GM23338 (cell line): ENCODE results near the gene GALNT15. TPM values are rescaled to one million over a fixed set of nuclear protein-coding genes. Genes with fewer than 3 reads are reported as not detected.

ENCODE experiments used
- ATAC-seq: fragments of 200-7000 bp; cut with Tn5 transposase; 3 replicates; pipeline ENCODE4 v1.9.1; 2020
- DNase-seq: peaks from one replicate; pipeline ENCODE4 v3.0.0-alpha.2; 2015; ENCODE audit warnings: low spot score
- H2AFZ ChIP-seq: fragments of 200-600 bp; sonication (generic); 2 replicates; pipeline ENCODE4 v1.8.0; 2016; ENCODE audit warnings: antibody characterized with exemption, mild to moderate bottlenecking, moderate library complexity
- H3F3A ChIP-seq: fragments of 200-600 bp; sonication (generic); replicated peaks from 2 replicates; pipeline ENCODE4 v1.8.0; 2017; ENCODE audit warnings: antibody characterized with exemption, mixed run types, low read depth
- H3K27ac ChIP-seq: fragments of 200-600 bp; sonication (generic); 2 replicates; pipeline ENCODE4 v1.6.1; 2016; ENCODE audit warnings: low read depth
- H3K27me3 ChIP-seq: fragments of 200-600 bp; sonication (generic); 2 replicates; pipeline ENCODE4 v1.8.0; 2016; ENCODE audit warnings: mild to moderate bottlenecking, mixed run types, moderate library complexity; ENCODE audit not compliant: insufficient read depth
- H3K36me3 ChIP-seq: fragments of 200-600 bp; sonication (generic); 2 replicates; pipeline ENCODE4 v1.8.0; 2016; ENCODE audit warnings: mild to moderate bottlenecking; ENCODE audit not compliant: insufficient read depth
- H3K4me1 ChIP-seq: fragments of 200-600 bp; sonication (generic); 2 replicates; pipeline ENCODE4 v1.8.0; 2016; ENCODE audit warnings: mild to moderate bottlenecking, moderate library complexity; ENCODE audit not compliant: insufficient read depth
- H3K4me2 ChIP-seq: fragments of 200-600 bp; sonication (generic); 2 replicates; pipeline ENCODE4 v1.7.1; 2017; ENCODE audit warnings: mixed run types
- H3K4me3 ChIP-seq: fragments of 200-600 bp; sonication (generic); 2 replicates; pipeline ENCODE4 v1.6.1; 2016; ENCODE audit warnings: mixed run types
- H3K79me2 ChIP-seq: fragments of 200-600 bp; sonication (generic); replicated peaks from 2 replicates; pipeline ENCODE4 v1.8.0; 2017; ENCODE audit warnings: mild to moderate bottlenecking; ENCODE audit not compliant: insufficient read depth
- H3K9me2 ChIP-seq: fragments of 200-600 bp; sonication (generic); 2 replicates; pipeline ENCODE4 v1.8.0; 2017; ENCODE audit not compliant: insufficient read depth
- H4K20me1 ChIP-seq: fragments of 200-600 bp; sonication (generic); replicated peaks from 2 replicates; pipeline ENCODE4 v1.8.0; 2017; ENCODE audit warnings: mild to moderate bottlenecking; ENCODE audit not compliant: insufficient read depth
- H3K27ac Mint-ChIP-seq: 2 replicates; pipeline ENCODE4 v1.8.0; 2020; ENCODE audit warnings: inconsistent platforms, mild to moderate bottlenecking, moderate library complexity, mixed read lengths
- H3K27me3 Mint-ChIP-seq: 3 replicates; pipeline ENCODE4 v1.8.0; 2022; ENCODE audit warnings: low read depth, mild to moderate bottlenecking, moderate library complexity, mixed read lengths, inconsistent platforms; ENCODE audit not compliant: insufficient read depth, poor library complexity
- H3K36me3 Mint-ChIP-seq: 3 replicates; pipeline ENCODE4 v1.8.0; 2021; ENCODE audit warnings: low read depth, mild to moderate bottlenecking, inconsistent platforms, moderate library complexity, mixed read lengths
- H3K4me1 Mint-ChIP-seq: 3 replicates; pipeline ENCODE4 v1.8.0; 2020; ENCODE audit warnings: mild to moderate bottlenecking, inconsistent platforms, mixed read lengths
- H3K4me3 Mint-ChIP-seq: 3 replicates; pipeline ENCODE4 v1.8.0; 2021; ENCODE audit warnings: moderate library complexity, mild to moderate bottlenecking, inconsistent platforms, mixed read lengths
- H3K9me3 Mint-ChIP-seq: 3 replicates; pipeline ENCODE4 v1.8.0; 2020; ENCODE audit warnings: moderate library complexity, mild to moderate bottlenecking, inconsistent platforms, mixed read lengths
- CREB1 ChIP-seq: fragments of 250-450 bp; sonication (Bioruptor Pico); IDR thresholded peaks from 2 replicates; pipeline ENCODE4 v1.5.0; 2020; ENCODE audit warnings: low read depth, mild to moderate bottlenecking, moderate library complexity
- EZH2 ChIP-seq: fragments of 200-600 bp; sonication (generic); IDR thresholded peaks from one replicate; pipeline ENCODE4 v1.8.0; 2017; ENCODE audit warnings: antibody characterized with exemption, mild to moderate bottlenecking, low read depth; ENCODE audit not compliant: unreplicated experiment
- EZH2phosphoT487 ChIP-seq: fragments of 200-600 bp; sonication (generic); IDR thresholded peaks from one replicate; pipeline ENCODE4 v1.8.1; 2018; ENCODE audit warnings: antibody characterized with exemption; ENCODE audit not compliant: unreplicated experiment
- JUNB ChIP-seq: IDR thresholded peaks from one replicate; pipeline ENCODE4 v1.6.1; 2016; ENCODE audit warnings: antibody characterized with exemption; ENCODE audit not compliant: unreplicated experiment
- NANOG ChIP-seq: IDR thresholded peaks from 2 replicates; pipeline ENCODE4 v1.6.1; 2016; ENCODE audit warnings: antibody characterized with exemption, borderline replicate concordance
- POLR2AphosphoS5 ChIP-seq: IDR thresholded peaks from 2 replicates; pipeline ENCODE4 v1.6.1; 2016; ENCODE audit warnings: antibody characterized with exemption, low read depth
- REST ChIP-seq: IDR thresholded peaks from one replicate; pipeline ENCODE4 v1.6.1; 2018; ENCODE audit warnings: antibody characterized with exemption; ENCODE audit not compliant: unreplicated experiment
- STAT1 ChIP-seq: IDR thresholded peaks from one replicate; pipeline ENCODE4 v1.6.1; 2016; ENCODE audit warnings: antibody characterized with exemption; ENCODE audit not compliant: unreplicated experiment
- ZNF331 ChIP-seq: fragments of 250-450 bp; sonication (Bioruptor Pico); IDR thresholded peaks from 2 replicates; pipeline ENCODE4 v1.5.0; 2020; ENCODE audit warnings: low read depth, mild to moderate bottlenecking, moderate library complexity
- polyA plus RNA-seq: library from polyadenylated mRNA; unstranded; fragments of >200 nt; fragmentation: Nextera tagmentation; extraction: Ambion mirVana; gene quantifications from 2 replicates; pipeline ENCODE4 v1.2.1, GENCODE V29; 2016
- total RNA-seq: library from RNA; depleted of rRNA; stranded (reverse); fragments of >200 nt; shearing (Covaris generic); gene quantifications from 2 replicates; pipeline ENCODE4 v1.2.3, GENCODE V29; 2014
- TF ChIP-seq, protein P1 (sequence below), 2 experiments: fragments of 200-600 bp in 1 of 2; sonication (generic) in 1 of 2; conservative IDR thresholded peaks; 2 replicates each; pipeline versions ENCODE4 v1.5.1 to v1.6.1; 2016 to 2017; ENCODE audit warnings: antibody characterized with exemption in 2 of 2, low read depth in 2 of 2, mild to moderate bottlenecking in 2 of 2, moderate library complexity in 1 of 2
- TF ChIP-seq, protein P2 (sequence below): fragments of 250-450 bp; sonication (Bioruptor Pico); IDR thresholded peaks from 2 replicates; pipeline ENCODE4 v1.5.0; 2020; ENCODE audit warnings: mild to moderate bottlenecking, moderate library complexity
- TF ChIP-seq, protein P3 (sequence below): IDR thresholded peaks from 2 replicates; pipeline ENCODE4 v1.6.1; 2016; ENCODE audit warnings: antibody characterized with exemption

GALNT15 gene
- total and polyA plus RNA-seq, 2 experiments from 2014 or later, result 0.06 to 0.35 TPM

GRCh38 chr3:16145176-16145575 lies 29.3 kb upstream of the GALNT15 start:
- no peak overlapping the region for H3K4me3 Mint-ChIP-seq

More at GRCh38 chr3:16145176-16145575, 29.3 kb upstream of the GALNT15 start:
- H2AFZ ChIP-seq, result no peak overlapping the region
- H3K79me2 ChIP-seq, result no peaks in the 10 kb centered on the region
- Mint-ChIP-seq H3K36me3 (peaks cover 16% of the 10 kb centered on the region), H3K4me1 (no peaks in the 10 kb centered on the region), H3K9me3 (peaks cover 32% of the 10 kb centered on the region), H3K27ac (no peak overlapping the region), H3K27me3 (no peaks in the 10 kb centered on the region)
- no peak overlapping the region for H3K27ac ChIP-seq
- no peaks in the 10 kb centered on the region for H3K27me3 ChIP-seq
- no peak overlapping the region for H3K4me3 ChIP-seq
- TF ChIP-seq EZH2, result no peak
- no peak for TF ChIP-seq STAT1
- TF ChIP-seq, protein P1, sequence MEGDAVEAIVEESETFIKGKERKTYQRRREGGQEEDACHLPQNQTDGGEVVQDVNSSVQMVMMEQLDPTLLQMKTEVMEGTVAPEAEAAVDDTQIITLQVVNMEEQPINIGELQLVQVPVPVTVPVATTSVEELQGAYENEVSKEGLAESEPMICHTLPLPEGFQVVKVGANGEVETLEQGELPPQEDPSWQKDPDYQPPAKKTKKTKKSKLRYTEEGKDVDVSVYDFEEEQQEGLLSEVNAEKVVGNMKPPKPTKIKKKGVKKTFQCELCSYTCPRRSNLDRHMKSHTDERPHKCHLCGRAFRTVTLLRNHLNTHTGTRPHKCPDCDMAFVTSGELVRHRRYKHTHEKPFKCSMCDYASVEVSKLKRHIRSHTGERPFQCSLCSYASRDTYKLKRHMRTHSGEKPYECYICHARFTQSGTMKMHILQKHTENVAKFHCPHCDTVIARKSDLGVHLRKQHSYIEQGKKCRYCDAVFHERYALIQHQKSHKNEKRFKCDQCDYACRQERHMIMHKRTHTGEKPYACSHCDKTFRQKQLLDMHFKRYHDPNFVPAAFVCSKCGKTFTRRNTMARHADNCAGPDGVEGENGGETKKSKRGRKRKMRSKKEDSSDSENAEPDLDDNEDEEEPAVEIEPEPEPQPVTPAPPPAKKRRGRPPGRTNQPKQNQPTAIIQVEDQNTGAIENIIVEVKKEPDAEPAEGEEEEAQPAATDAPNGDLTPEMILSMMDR (conservative IDR thresholded peaks at IDR 0.05; ENCODE audit: low read depth in 2 of 2), result no peak
- TF ChIP-seq ZNF331 (CRISPR knock-in tag), result no peak
- no peak for TF ChIP-seq REST
- TF ChIP-seq, protein P2, sequence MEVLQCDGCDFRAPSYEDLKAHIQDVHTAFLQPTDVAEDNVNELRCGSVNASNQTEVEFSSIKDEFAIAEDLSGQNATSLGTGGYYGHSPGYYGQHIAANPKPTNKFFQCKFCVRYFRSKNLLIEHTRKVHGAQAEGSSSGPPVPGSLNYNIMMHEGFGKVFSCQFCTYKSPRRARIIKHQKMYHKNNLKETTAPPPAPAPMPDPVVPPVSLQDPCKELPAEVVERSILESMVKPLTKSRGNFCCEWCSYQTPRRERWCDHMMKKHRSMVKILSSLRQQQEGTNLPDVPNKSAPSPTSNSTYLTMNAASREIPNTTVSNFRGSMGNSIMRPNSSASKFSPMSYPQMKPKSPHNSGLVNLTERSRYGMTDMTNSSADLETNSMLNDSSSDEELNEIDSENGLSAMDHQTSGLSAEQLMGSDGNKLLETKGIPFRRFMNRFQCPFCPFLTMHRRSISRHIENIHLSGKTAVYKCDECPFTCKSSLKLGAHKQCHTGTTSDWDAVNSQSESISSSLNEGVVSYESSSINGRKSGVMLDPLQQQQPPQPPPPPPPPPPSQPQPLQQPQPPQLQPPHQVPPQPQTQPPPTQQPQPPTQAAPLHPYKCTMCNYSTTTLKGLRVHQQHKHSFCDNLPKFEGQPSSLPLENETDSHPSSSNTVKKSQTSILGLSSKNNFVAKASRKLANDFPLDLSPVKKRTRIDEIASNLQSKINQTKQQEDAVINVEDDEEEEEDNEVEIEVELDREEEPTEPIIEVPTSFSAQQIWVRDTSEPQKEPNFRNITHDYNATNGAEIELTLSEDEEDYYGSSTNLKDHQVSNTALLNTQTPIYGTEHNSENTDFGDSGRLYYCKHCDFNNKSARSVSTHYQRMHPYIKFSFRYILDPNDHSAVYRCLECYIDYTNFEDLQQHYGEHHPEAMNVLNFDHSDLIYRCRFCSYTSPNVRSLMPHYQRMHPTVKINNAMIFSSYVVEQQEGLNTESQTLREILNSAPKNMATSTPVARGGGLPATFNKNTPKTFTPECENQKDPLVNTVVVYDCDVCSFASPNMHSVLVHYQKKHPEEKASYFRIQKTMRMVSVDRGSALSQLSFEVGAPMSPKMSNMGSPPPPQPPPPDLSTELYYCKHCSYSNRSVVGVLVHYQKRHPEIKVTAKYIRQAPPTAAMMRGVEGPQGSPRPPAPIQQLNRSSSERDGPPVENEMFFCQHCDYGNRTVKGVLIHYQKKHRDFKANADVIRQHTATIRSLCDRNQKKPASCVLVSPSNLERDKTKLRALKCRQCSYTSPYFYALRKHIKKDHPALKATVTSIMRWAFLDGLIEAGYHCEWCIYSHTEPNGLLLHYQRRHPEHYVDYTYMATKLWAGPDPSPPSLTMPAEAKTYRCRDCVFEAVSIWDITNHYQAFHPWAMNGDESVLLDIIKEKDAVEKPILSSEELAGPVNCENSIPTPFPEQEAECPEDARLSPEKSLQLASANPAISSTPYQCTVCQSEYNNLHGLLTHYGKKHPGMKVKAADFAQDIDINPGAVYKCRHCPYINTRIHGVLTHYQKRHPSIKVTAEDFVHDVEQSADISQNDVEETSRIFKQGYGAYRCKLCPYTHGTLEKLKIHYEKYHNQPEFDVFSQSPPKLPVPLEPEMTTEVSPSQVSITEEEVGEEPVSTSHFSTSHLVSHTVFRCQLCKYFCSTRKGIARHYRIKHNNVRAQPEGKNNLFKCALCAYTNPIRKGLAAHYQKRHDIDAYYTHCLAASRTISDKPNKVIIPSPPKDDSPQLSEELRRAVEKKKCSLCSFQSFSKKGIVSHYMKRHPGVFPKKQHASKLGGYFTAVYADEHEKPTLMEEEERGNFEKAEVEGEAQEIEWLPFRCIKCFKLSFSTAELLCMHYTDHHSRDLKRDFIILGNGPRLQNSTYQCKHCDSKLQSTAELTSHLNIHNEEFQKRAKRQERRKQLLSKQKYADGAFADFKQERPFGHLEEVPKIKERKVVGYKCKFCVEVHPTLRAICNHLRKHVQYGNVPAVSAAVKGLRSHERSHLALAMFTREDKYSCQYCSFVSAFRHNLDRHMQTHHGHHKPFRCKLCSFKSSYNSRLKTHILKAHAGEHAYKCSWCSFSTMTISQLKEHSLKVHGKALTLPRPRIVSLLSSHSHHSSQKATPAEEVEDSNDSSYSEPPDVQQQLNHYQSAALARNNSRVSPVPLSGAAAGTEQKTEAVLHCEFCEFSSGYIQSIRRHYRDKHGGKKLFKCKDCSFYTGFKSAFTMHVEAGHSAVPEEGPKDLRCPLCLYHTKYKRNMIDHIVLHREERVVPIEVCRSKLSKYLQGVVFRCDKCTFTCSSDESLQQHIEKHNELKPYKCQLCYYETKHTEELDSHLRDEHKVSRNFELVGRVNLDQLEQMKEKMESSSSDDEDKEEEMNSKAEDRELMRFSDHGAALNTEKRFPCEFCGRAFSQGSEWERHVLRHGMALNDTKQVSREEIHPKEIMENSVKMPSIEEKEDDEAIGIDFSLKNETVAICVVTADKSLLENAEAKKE (CRISPR knock-in tag), result no peak
- TF ChIP-seq, protein P3, sequence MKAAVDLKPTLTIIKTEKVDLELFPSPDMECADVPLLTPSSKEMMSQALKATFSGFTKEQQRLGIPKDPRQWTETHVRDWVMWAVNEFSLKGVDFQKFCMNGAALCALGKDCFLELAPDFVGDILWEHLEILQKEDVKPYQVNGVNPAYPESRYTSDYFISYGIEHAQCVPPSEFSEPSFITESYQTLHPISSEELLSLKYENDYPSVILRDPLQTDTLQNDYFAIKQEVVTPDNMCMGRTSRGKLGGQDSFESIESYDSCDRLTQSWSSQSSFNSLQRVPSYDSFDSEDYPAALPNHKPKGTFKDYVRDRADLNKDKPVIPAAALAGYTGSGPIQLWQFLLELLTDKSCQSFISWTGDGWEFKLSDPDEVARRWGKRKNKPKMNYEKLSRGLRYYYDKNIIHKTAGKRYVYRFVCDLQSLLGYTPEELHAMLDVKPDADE, result no peak
- no peak for TF ChIP-seq NANOG
- TF ChIP-seq JUNB, result no peak
- no peak for TF ChIP-seq POLR2AphosphoS5
- no peak for TF ChIP-seq EZH2phosphoT487
- no peak for TF ChIP-seq CREB1 (CRISPR knock-in tag)
- no peaks in the 10 kb centered on the region for H3K36me3 ChIP-seq
- H3F3A ChIP-seq, result no peaks in the 10 kb centered on the region
- no peaks in the 10 kb centered on the region for H3K4me1 ChIP-seq
- no peaks in the 10 kb centered on the region for H4K20me1 ChIP-seq
- 0 out of 2 replicates have a peak, but pooled peaks cover 6% of the 10 kb centered on the region for H3K9me2 ChIP-seq
- no peak for ATAC-seq
- no peak overlapping the region for H3K4me2 ChIP-seq
- no peak for DNase-seq
